A549 (cell line): Measurements from ENCODE around the gene CALHM6.

Experiments used
- ESRRA ChIP-seq: fragments of 150-350 bp; IDR thresholded peaks from 2 replicates; pipeline ENCODE4 v1.6.1; 2014; ENCODE audit warnings: mild to moderate bottlenecking, low read length, borderline replicate concordance
- JUN ChIP-seq, 2 experiments: fragments of >200 bp; sonication (Bioruptor Twin); formaldehyde crosslinking; IDR thresholded peaks; 2 replicates in 1 of 2; 3 replicates in 1 of 2; pipeline ENCODE4 v1.6.1; 2016 to 2017
- JUNB ChIP-seq: fragments of >200 bp; sonication (Bioruptor Twin); formaldehyde crosslinking; IDR thresholded peaks from 2 replicates; pipeline ENCODE4 v1.6.1; 2016
- POLR2A ChIP-seq: IDR thresholded peaks from 2 replicates; pipeline ENCODE4 v1.6.1; 2012; ENCODE audit warnings: mild to moderate bottlenecking, low read length
- TFCP2L1 ChIP-seq: fragments of 250-450 bp; sonication (Bioruptor Pico); IDR thresholded peaks from 2 replicates; pipeline ENCODE4 v1.5.0; 2021; ENCODE audit warnings: mild to moderate bottlenecking
- ZFP36 ChIP-seq: fragments of 450-650 bp; IDR thresholded peaks from 2 replicates; pipeline ENCODE4 v1.6.1; 2014; ENCODE audit warnings: borderline replicate concordance; ENCODE audit not compliant: partially characterized antibody
- ZSCAN20 ChIP-seq: fragments of 250-450 bp; sonication (Bioruptor Pico); IDR thresholded peaks from 2 replicates; pipeline ENCODE4 v1.8.0; 2022; ENCODE audit warnings: mild to moderate bottlenecking, moderate library complexity
- TF ChIP-seq, protein P1 (sequence below): fragments of >200 bp; sonication (Bioruptor Twin); formaldehyde crosslinking; IDR thresholded peaks from 3 replicates; pipeline ENCODE4 v1.5.1; 2016
- TF ChIP-seq, protein P2 (sequence below): fragments of 200-600 bp; sonication (generic); IDR thresholded peaks from 2 replicates; pipeline ENCODE4 v1.6.1; 2016; ENCODE audit warnings: antibody characterized with exemption, mild to moderate bottlenecking, moderate library complexity
- TF ChIP-seq, protein P3 (sequence below): IDR thresholded peaks from 2 replicates; pipeline ENCODE4 v1.6.1; 2012
- TF ChIP-seq, protein P4 (sequence below): fragments of >200 bp; sonication (Bioruptor Twin); formaldehyde crosslinking; IDR thresholded peaks from 3 replicates; pipeline ENCODE4 v1.6.1; 2016
- TF ChIP-seq, protein P5 (sequence below): IDR thresholded peaks from 2 replicates; pipeline ENCODE4 v1.6.1; 2012

DNA sequence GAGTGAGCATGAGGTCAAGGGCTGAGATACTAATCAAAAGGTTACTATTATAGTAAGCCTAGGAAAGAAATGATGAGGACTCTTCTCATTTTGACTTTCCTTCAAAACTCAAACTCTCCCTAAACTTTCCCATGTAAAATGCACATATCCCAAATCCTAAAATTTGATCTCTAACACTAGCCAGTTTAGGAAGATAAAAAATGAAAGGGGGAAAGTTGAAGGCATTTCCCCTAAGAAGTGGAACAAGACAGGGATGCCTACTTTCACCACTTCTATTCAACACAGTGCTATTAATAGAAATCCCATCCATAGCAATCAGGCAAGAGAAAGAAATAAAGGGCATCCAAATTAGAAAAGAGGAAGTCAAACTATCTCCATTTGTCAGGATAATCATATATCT lies 47.4 kb downstream of the CALHM6 start:
- TF ChIP-seq, protein P1, sequence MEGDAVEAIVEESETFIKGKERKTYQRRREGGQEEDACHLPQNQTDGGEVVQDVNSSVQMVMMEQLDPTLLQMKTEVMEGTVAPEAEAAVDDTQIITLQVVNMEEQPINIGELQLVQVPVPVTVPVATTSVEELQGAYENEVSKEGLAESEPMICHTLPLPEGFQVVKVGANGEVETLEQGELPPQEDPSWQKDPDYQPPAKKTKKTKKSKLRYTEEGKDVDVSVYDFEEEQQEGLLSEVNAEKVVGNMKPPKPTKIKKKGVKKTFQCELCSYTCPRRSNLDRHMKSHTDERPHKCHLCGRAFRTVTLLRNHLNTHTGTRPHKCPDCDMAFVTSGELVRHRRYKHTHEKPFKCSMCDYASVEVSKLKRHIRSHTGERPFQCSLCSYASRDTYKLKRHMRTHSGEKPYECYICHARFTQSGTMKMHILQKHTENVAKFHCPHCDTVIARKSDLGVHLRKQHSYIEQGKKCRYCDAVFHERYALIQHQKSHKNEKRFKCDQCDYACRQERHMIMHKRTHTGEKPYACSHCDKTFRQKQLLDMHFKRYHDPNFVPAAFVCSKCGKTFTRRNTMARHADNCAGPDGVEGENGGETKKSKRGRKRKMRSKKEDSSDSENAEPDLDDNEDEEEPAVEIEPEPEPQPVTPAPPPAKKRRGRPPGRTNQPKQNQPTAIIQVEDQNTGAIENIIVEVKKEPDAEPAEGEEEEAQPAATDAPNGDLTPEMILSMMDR = no peak
- no peak for TF ChIP-seq JUNB
- TF ChIP-seq, protein P2, sequence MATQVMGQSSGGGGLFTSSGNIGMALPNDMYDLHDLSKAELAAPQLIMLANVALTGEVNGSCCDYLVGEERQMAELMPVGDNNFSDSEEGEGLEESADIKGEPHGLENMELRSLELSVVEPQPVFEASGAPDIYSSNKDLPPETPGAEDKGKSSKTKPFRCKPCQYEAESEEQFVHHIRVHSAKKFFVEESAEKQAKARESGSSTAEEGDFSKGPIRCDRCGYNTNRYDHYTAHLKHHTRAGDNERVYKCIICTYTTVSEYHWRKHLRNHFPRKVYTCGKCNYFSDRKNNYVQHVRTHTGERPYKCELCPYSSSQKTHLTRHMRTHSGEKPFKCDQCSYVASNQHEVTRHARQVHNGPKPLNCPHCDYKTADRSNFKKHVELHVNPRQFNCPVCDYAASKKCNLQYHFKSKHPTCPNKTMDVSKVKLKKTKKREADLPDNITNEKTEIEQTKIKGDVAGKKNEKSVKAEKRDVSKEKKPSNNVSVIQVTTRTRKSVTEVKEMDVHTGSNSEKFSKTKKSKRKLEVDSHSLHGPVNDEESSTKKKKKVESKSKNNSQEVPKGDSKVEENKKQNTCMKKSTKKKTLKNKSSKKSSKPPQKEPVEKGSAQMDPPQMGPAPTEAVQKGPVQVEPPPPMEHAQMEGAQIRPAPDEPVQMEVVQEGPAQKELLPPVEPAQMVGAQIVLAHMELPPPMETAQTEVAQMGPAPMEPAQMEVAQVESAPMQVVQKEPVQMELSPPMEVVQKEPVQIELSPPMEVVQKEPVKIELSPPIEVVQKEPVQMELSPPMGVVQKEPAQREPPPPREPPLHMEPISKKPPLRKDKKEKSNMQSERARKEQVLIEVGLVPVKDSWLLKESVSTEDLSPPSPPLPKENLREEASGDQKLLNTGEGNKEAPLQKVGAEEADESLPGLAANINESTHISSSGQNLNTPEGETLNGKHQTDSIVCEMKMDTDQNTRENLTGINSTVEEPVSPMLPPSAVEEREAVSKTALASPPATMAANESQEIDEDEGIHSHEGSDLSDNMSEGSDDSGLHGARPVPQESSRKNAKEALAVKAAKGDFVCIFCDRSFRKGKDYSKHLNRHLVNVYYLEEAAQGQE = no peak
- TF ChIP-seq, protein P3, sequence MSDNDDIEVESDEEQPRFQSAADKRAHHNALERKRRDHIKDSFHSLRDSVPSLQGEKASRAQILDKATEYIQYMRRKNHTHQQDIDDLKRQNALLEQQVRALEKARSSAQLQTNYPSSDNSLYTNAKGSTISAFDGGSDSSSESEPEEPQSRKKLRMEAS = no peak
- no peak for TF ChIP-seq POLR2A
- no peak for TF ChIP-seq TFCP2L1 (CRISPR knock-in tag)
- no peak for TF ChIP-seq ZFP36
- TF ChIP-seq, protein P4, sequence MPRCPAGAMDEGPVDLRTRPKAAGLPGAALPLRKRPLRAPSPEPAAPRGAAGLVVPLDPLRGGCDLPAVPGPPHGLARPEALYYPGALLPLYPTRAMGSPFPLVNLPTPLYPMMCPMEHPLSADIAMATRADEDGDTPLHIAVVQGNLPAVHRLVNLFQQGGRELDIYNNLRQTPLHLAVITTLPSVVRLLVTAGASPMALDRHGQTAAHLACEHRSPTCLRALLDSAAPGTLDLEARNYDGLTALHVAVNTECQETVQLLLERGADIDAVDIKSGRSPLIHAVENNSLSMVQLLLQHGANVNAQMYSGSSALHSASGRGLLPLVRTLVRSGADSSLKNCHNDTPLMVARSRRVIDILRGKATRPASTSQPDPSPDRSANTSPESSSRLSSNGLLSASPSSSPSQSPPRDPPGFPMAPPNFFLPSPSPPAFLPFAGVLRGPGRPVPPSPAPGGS = no peak
- no peak for TF ChIP-seq JUN (IDR thresholded peaks at IDR 0.05)
- TF ChIP-seq, protein P5, sequence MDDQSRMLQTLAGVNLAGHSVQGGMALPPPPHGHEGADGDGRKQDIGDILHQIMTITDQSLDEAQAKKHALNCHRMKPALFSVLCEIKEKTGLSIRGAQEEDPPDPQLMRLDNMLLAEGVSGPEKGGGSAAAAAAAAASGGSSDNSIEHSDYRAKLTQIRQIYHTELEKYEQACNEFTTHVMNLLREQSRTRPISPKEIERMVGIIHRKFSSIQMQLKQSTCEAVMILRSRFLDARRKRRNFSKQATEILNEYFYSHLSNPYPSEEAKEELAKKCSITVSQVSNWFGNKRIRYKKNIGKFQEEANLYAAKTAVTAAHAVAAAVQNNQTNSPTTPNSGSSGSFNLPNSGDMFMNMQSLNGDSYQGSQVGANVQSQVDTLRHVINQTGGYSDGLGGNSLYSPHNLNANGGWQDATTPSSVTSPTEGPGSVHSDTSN = no peak
- TF ChIP-seq ESRRA = no peak
- TF ChIP-seq ZSCAN20 (CRISPR knock-in tag) = no peak
